ENCODE data around the gene ADAM10.
"Not testable (repeated sequence)": the region's sequence is repeated elsewhere in the genome, so short reads cannot be mapped to it uniquely, and the experiment has no call there.

ADAM10 gene

GRCh38 chr15:58627701-58628100 lies 121.8 kb downstream of the ADAM10 start:
- TF ChIP-seq, protein P1, sequence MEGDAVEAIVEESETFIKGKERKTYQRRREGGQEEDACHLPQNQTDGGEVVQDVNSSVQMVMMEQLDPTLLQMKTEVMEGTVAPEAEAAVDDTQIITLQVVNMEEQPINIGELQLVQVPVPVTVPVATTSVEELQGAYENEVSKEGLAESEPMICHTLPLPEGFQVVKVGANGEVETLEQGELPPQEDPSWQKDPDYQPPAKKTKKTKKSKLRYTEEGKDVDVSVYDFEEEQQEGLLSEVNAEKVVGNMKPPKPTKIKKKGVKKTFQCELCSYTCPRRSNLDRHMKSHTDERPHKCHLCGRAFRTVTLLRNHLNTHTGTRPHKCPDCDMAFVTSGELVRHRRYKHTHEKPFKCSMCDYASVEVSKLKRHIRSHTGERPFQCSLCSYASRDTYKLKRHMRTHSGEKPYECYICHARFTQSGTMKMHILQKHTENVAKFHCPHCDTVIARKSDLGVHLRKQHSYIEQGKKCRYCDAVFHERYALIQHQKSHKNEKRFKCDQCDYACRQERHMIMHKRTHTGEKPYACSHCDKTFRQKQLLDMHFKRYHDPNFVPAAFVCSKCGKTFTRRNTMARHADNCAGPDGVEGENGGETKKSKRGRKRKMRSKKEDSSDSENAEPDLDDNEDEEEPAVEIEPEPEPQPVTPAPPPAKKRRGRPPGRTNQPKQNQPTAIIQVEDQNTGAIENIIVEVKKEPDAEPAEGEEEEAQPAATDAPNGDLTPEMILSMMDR (IDR thresholded peaks at IDR 0.05; ENCODE audit: extremely low read depth, missing control alignments), result no peak
- DNase-seq (ENCODE audit: low spot score), result no peak

- TF ChIP-seq, protein P1 (IDR thresholded peaks at IDR 0.05; ENCODE audit: extremely low read depth, missing control alignments), result no peak
- no peak for DNase-seq (ENCODE audit: low spot score)
These were observed 122.5 kb downstream of the ADAM10 start for GRCh38 chr15:58627046-58627445.

- DNase-seq (ENCODE audit: low spot score), result no peak
- TF ChIP-seq, protein P1 (IDR thresholded peaks at IDR 0.05; ENCODE audit: extremely low read depth, missing control alignments), result no peak
These were observed 123.1 kb downstream of the ADAM10 start for GRCh38 chr15:58626378-58626777.

DNA sequence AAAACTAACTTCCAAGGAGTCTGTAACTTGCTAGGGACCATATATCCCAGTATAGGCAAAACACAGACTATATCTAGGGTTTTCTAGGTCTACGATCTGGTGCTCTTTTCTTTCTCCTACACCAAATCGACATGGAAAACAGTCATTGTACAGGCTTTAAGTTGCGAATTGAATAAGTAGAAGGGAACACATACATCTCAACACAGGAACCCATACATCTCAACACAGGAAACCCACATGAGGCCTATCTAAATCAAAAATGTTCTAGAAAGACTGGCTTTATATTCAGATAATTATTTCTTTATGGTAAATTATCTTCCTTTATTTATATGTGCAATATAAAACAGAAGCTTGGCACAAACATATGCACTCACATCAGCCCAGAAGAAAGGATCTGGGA lies 126.6 kb downstream of the ADAM10 start:
- DNase-seq (ENCODE audit: low spot score), result no peak

DNA sequence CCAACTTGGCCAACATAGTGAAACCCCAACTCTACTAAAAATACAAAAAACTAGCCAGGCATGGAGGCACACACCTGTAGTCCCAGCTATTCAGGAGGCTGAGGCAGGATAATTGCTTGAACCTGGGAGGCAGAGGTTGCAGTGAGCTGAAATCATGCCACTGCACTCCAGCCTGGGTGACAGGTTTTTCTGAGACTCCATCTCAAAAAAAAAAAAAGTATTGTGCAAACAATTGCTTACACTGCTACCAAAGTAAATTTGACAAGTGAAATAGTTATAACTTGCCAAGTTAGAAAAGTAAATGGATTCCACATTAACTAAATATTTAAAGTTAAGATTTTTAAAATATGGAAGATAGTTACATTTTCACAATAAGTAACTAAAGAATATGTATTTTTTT lies 129.2 kb downstream of the ADAM10 start:
- DNase-seq (ENCODE audit: low spot score), result not testable (repeated sequence)

More for the DNA sequence above, 126.6 kb downstream of the ADAM10 start:
- TF ChIP-seq, protein P1 (IDR thresholded peaks at IDR 0.05; ENCODE audit: extremely low read depth, missing control alignments), result no peak

GRCh38 chr15:58616171-58616570 lies 133.3 kb downstream of the ADAM10 start:
- TF ChIP-seq, protein P1 (IDR thresholded peaks at IDR 0.05; ENCODE audit: extremely low read depth, missing control alignments), result no peak
- no peak for DNase-seq (ENCODE audit: low spot score)

- no peak for DNase-seq (ENCODE audit: low spot score)
- TF ChIP-seq, protein P1 (IDR thresholded peaks at IDR 0.05; ENCODE audit: extremely low read depth, missing control alignments), result no peak
These were observed 137.5 kb downstream of the ADAM10 start for GRCh38 chr15:58611731-58612676.

- TF ChIP-seq, protein P1 (IDR thresholded peaks at IDR 0.05; ENCODE audit: extremely low read depth, missing control alignments), result no peak
- no peak for DNase-seq (ENCODE audit: low spot score)
These were observed 140.8 kb downstream of the ADAM10 start for GRCh38 chr15:58608711-58609110.

Data from GM20000 (cell line).